Activated CD4-positive, alpha-beta T cell treated with anti-CD3 and anti-CD28 coated beads, Interleukin-2, amount 50 U/mL, for 16 hours (primary cell): ENCODE results near the gene TCF7L2.
A peak's percentile ranks its signal among the peaks of the same experiment; 100 is the strongest.

ENCODE experiments used
- DNase-seq: peaks from one replicate; pipeline ENCODE4 v3.0.0-alpha.2; 2020

The TCF7L2 gene

GRCh38 chr10:113000876-113001598 lies 51.0 kb downstream of the TCF7L2 start:
- no peak for DNase-seq

- no peak for DNase-seq
Measured at GRCh38 chr10:113001599-113002448, 51.8 kb downstream of the TCF7L2 start.

- DNase-seq, result no peak
Measured at GRCh38 chr10:113002449-113002777, 52.4 kb downstream of the TCF7L2 start.

GRCh38 chr10:113003052-113003451 lies 53.0 kb downstream of the TCF7L2 start:
- DNase-seq, result no peak

- no peak for DNase-seq
Measured at GRCh38 chr10:113004069-113004618, 54.1 kb downstream of the TCF7L2 start.

GRCh38 chr10:113005380-113005779 lies 55.3 kb downstream of the TCF7L2 start:
- DNase-seq, result no peak

- DNase-seq, result no peak
Measured at GRCh38 chr10:113006656-113007342, 56.8 kb downstream of the TCF7L2 start.

- peak; percentile 44 for DNase-seq
Measured at GRCh38 chr10:113007343-113007771, 57.3 kb downstream of the TCF7L2 start.

- DNase-seq, result no peak
Measured at GRCh38 chr10:113007821-113008220, 57.8 kb downstream of the TCF7L2 start.

GRCh38 chr10:113011592-113012374 lies 61.7 kb downstream of the TCF7L2 start:
- DNase-seq, result no peak

- no peak for DNase-seq
Measured at GRCh38 chr10:113015201-113015600, 65.2 kb downstream of the TCF7L2 start.

GRCh38 chr10:113017376-113017775 lies 67.3 kb downstream of the TCF7L2 start:
- no peak for DNase-seq

GRCh38 chr10:113018034-113018433 lies 68.0 kb downstream of the TCF7L2 start:
- DNase-seq, result no peak

- no peak for DNase-seq
Measured at GRCh38 chr10:113019096-113019495, 69.0 kb downstream of the TCF7L2 start.

GRCh38 chr10:113019692-113020474 lies 69.8 kb downstream of the TCF7L2 start:
- no peak for DNase-seq

- no peak for DNase-seq
Measured at GRCh38 chr10:113020475-113020753, 70.4 kb downstream of the TCF7L2 start.

- DNase-seq, result no peak
Measured at GRCh38 chr10:113020838-113021237, 70.8 kb downstream of the TCF7L2 start.

GRCh38 chr10:113021268-113022040 lies 71.4 kb downstream of the TCF7L2 start:
- DNase-seq, result no peak

- DNase-seq, result no peak
Measured at GRCh38 chr10:113022265-113022664, 72.2 kb downstream of the TCF7L2 start.

- DNase-seq, result no peak
Measured at GRCh38 chr10:113023017-113023416, 73.0 kb downstream of the TCF7L2 start.

GRCh38 chr10:113024930-113025329 lies 74.9 kb downstream of the TCF7L2 start:
- DNase-seq, result no peak
